Kidney epithelial cell (primary cell): Measurements from ENCODE around the gene HOXD8. TPM values are rescaled to one million over a fixed set of nuclear protein-coding genes. Genes with fewer than 3 reads are reported as not detected.

Experiments used
- DNase-seq: peaks from one replicate; pipeline ENCODE4 v3.0.0-alpha.2; 2010; ENCODE audit warnings: low read depth
- H3K27me3 ChIP-seq: 2 replicates; pipeline ENCODE4 v1.6.0; 2011; ENCODE audit warnings: low read length; ENCODE audit not compliant: control insufficient read depth, insufficient read depth
- H3K36me3 ChIP-seq: 2 replicates; pipeline ENCODE4 v1.5.1; 2011; ENCODE audit warnings: low read length; ENCODE audit not compliant: control insufficient read depth, insufficient read depth
- H3K4me3 ChIP-seq: 2 replicates; pipeline ENCODE4 v1.5.1; 2011; ENCODE audit warnings: low read depth, mild to moderate bottlenecking, control low read depth, low read length
- CTCF ChIP-seq: IDR thresholded peaks from 2 replicates; pipeline ENCODE4 v1.5.1; 2011; ENCODE audit warnings: mild to moderate bottlenecking, moderate library complexity, low read length, control low read depth, inconsistent platforms; ENCODE audit not compliant: insufficient read depth, poor library complexity, severe bottlenecking
- total RNA-seq: library from RNA; depleted of rRNA; stranded (reverse); fragments of >200 nt; gene quantifications from 2 replicates; pipeline ENCODE4 v1.2.3, GENCODE V29; 2015

Gene HOXD8
- total RNA-seq, 1 donor from 2014 or later, result 18.1 TPM

DNA sequence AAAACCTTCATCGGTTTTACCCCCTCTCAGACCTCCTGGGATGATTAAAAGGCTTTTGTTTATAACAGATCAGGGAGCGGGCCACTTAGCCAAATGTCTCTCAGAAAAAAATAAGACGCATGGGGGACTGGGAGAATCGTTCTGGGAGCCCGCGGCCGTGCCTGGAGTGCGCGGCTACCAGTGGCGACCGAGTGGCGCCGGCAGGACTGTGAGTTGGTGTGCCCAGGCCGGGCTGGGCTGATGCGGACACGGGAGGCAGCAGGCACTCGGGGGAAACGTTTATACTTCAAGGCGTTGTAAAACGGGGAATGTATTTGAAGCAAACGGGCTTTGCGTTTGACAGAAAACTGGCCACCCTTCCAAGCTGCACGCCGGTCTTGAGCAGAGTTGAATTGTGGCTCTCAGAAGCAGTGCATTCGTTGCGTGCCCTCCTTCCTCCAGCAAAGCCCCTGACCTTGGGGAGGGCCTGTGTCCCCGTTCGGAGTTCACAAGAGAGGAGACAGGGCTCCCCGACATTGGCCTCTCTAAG lies 17.6 kb upstream of the HOXD8 start:
- TF ChIP-seq CTCF, result no peak
- H3K36me3 ChIP-seq, result no peaks in the 10 kb centered on the region
- H3K4me3 ChIP-seq, result peak overlapping the region; percentile 63
- DNase-seq, result no peak
- peaks cover 3% of the 10 kb centered on the region for H3K27me3 ChIP-seq

GRCh38 chr2:176112375-176113302 lies 16.9 kb upstream of the HOXD8 start:
- Histone ChIP-seq H3K4me3 (peak overlapping the region; percentile 63), H3K36me3 (no peaks in the 10 kb centered on the region), H3K27me3 (peaks cover 2% of the 10 kb centered on the region)
- no peak for TF ChIP-seq CTCF
- no peak for DNase-seq

DNA sequence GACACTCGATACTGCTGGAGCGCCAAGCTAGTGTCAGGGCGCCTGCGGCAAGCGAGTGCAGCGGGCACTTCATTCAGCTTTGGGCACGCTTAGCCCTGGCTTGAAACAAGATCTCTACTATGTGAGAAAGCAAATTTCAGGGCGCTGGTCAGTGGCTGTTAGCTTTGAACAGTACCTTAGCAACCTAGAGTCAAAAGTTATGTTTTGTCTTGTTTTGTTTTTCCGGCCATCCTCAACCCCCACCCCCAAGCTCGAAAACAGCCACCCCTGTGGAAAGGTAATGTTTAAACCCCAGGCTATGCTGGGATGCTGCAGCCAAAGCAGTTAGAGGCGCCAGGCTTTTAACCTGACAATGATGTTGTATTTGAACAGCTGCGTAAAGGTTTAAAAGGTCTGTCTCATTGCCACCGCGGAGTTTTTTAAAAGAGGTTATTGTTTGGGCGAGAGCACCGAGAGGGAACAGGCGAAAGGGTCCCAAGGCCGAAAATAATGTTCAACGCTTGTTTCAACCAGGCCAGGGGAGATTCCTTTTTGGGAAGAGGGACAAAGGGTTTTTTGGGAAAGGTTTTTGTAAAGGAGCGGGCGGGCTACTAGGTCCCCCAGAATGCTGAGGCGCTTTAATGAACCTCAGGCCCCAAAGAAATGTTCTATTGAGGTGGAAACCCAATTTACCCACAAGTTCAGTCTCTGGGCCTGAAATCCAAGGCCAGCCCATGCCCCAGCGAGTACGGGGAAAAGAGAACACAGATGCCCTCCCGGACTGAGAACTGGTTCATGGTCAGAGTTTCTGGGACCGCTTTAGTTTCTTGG lies 15.2 kb upstream of the HOXD8 start:
- TF ChIP-seq CTCF, result no peak
- H3K4me3 ChIP-seq, result peak overlapping the region; percentile 65
- H3K27me3 ChIP-seq, result peaks cover 2% of the 10 kb centered on the region
- no peaks in the 10 kb centered on the region for H3K36me3 ChIP-seq
- DNase-seq, result no peak

DNA sequence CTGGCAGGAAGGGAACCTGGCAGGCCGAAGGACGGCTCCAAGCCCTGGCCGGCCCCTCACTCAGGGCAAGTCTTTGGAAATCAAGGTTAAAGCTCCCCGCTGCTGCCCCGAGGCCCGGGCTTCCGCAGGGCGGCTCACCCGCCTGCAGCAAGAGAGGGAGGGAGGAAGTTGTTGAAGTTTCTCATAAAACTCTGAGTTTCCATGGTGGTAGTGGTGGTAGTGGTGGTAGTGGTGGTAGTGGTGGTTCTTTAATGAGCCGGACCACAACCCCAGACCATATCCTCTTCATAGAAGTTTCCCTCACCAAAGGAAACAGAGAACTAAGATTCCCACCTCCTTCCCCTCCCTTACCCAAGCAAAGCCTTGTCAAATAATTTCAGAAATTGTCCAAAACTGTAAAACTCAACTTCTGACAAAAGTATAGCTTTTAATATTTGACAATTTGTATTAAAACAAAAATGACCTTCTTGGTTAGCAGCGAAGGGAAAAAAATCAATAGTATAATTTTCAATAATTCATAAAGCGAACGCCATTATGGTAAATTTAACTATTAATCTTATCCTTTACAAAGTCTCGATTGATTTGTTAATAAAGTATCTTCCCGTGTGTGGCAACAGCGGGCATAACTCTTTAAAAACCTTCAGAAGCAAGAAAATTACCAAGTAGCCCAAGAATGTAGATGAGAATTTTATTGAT lies 14.4 kb upstream of the HOXD8 start:
- Histone ChIP-seq H3K4me3 (peak overlapping the region; percentile 65), H3K36me3 (no peaks in the 10 kb centered on the region), H3K27me3 (peaks cover 2% of the 10 kb centered on the region)
- TF ChIP-seq CTCF, result no peak
- DNase-seq, result no peak

GRCh38 chr2:176115883-176116813 lies 13.4 kb upstream of the HOXD8 start, which contains the start of gene HOXD10:
TSS of gene HOXD10 (plus strand) at chr2:176116778. CDS start at chr2:176116834, 56 bp downstream.
- Histone ChIP-seq H3K27me3 (peaks cover 2% of the 10 kb centered on the region), H3K36me3 (no peaks in the 10 kb centered on the region), H3K4me3 (peak within 1 kb of the TSS; percentile 65)
- peak; percentile 82 for DNase-seq
- TF ChIP-seq CTCF, result peak; percentile 57
